ENCODE data around the gene BICC1.

The BICC1 gene

GRCh38 chr10:58512491-58513187 lies at the start of gene BICC1:
BICC1 (plus strand) TSS chr10:58512872; CDS start chr10:58513144, 272 bp downstream.
- no peak for DNase-seq

GRCh38 chr10:58464956-58465355 lies 47.7 kb upstream of the BICC1 start:
- DNase-seq, result no peak

- no peak for DNase-seq
Measured at GRCh38 chr10:58465629-58466028, 47.0 kb upstream of the BICC1 start.

- DNase-seq, result no peak
Measured at GRCh38 chr10:58467931-58468635, 44.6 kb upstream of the BICC1 start.

- DNase-seq, result no peak
Measured at GRCh38 chr10:58473976-58474375, 38.7 kb upstream of the BICC1 start.

DNA sequence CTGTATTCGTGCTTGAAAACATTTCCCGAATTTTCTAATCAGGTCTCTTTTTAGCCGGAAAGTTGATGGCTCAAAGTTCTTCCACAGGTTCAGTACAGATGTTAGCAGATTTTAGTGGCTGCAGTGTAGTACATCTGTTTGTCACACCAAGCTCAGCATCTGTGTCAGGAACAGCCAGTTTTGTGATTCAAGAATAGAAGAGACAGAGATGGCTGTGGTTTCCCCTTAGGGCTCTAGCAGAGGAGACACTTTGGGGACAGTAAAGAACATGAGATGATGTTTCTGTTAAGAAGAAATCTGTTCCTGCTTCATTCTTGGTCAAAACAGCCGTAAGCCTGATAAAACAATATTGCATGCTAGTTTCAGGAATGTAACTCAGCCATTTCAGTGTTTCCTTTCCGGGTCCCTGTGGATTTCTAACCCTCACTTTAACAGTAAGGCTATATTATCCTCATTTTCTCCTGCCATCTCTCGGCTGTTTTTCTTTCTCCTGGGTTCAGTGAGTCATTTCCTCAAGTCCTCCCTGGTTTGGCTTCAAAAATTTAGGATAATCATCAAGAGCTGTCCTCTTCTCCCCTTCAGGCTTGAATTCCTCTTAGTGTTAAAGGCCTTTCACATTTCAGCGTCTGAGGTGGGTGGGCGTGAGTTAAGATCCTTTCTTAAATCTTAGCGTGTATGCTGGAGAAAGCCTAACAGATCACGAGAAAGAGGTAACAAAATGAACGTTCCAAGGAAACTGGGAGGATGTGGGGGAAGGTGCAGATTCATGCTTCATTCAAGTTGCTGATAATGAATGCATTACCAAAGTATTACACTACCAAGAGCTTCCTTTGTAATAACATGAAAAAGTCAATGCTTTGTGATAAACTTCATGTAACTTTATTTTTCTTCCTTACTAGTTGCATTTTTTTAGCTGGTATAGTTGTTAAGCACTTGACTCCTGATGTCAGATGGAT lies 37.1 kb upstream of the BICC1 start:
- no peak for DNase-seq

- no peak for DNase-seq
Measured at GRCh38 chr10:58477122-58477521, 35.5 kb upstream of the BICC1 start.

GRCh38 chr10:58477902-58478301 lies 34.8 kb upstream of the BICC1 start:
- DNase-seq, result no peak

DNA sequence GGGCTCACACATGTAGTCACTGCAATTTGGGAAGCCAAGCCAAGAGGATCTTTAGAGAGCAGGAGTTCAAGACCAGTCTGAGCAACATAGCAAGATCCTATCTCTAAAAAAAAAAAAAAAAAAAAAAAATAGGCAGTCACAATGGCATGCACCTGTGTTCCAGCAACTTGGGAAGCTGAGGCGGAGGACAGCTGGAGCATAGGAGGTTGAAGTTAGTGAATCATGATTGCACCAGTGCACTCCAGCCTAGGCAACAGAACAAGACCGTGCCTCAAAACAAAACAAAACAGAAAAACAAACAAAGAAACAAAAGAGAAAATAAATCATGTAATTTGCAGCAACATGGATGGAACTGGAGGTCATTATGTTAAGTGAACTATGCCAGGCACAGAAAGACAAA lies 33.6 kb upstream of the BICC1 start:
- no peak for DNase-seq

DNA sequence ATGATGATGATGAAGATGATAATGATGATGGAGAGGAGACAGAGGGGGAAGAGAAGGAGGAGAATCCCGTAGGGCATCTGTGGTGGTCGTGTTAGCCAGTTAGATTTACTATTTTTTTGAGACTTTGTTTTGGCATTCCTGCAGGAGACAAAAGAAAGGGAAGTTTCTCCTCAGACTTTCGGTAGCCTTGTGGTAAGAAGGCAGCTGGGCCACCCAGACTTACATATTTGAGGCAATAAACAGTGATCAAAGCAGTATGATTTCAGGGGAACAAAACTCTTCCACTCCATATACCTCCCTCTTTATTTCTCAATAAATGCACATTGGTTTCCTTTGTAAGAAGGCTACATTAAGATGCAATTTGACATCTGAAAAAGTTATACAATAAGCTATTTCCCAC lies 32.4 kb upstream of the BICC1 start:
- DNase-seq, result no peak

- no peak for DNase-seq
Measured at GRCh38 chr10:58481569-58482109, 31.0 kb upstream of the BICC1 start.

- no peak for DNase-seq
Measured at GRCh38 chr10:58486821-58487220, 25.9 kb upstream of the BICC1 start.

GRCh38 chr10:58488921-58489320 lies 23.8 kb upstream of the BICC1 start:
- no peak for DNase-seq

DNA sequence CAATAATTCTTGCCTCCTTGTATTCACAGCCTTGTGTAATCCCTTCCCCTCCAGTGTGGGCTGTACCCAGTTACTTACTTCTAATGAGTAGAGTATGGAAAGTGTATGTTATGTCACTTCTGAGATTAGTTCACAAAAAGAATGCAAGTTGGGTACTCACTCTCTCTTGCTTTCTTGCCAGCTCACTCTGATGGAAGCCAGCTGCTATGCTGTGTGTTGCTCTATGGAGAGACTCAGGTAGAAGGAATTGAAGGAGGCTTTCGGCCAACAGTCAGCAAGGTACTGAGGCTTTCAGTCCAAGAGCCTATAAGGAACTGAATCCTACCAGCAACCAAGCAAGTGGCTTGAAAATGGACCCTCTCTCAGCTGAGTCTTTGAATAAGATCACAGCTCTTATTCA lies 9.7 kb upstream of the BICC1 start:
- DNase-seq, result no peak

GRCh38 chr10:58508316-58508715 lies 4.4 kb upstream of the BICC1 start:
- no peak for DNase-seq

DNA sequence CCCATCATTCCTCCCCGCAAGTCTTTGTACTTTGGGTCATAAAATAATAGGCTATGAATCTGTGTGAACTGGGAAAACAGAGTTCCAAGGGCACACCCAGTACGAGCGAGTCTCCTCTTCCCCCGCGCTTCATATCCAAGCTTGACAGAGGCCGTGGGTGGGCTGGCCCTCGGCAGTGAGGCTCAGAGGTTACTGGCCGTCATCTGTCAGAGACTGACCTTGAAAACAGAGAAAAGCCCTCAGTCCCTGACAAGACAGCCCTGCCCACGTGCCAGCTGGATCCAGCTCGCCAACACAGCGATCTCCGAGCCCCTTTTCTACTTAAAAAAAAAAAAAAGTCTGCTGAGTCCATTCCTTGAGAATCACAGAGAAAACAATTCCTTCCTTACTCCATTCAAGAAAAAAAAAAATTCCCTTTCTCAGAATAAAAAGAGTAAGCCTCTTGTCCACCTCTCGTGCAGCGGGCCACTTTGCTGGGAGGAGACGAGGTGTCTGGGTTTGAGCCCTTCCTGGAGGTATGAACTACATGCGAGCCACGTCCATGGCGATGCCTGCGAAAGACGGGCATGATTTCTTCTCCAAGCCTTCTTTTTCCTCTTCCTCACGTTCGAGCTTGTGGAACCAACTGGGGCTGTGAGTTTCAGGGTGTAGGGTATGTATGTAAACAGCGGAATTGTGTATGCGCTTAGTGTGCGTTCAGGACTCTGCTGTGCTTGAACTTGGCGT lies 744 bp upstream of the BICC1 start:
- no peak for DNase-seq

DNA sequence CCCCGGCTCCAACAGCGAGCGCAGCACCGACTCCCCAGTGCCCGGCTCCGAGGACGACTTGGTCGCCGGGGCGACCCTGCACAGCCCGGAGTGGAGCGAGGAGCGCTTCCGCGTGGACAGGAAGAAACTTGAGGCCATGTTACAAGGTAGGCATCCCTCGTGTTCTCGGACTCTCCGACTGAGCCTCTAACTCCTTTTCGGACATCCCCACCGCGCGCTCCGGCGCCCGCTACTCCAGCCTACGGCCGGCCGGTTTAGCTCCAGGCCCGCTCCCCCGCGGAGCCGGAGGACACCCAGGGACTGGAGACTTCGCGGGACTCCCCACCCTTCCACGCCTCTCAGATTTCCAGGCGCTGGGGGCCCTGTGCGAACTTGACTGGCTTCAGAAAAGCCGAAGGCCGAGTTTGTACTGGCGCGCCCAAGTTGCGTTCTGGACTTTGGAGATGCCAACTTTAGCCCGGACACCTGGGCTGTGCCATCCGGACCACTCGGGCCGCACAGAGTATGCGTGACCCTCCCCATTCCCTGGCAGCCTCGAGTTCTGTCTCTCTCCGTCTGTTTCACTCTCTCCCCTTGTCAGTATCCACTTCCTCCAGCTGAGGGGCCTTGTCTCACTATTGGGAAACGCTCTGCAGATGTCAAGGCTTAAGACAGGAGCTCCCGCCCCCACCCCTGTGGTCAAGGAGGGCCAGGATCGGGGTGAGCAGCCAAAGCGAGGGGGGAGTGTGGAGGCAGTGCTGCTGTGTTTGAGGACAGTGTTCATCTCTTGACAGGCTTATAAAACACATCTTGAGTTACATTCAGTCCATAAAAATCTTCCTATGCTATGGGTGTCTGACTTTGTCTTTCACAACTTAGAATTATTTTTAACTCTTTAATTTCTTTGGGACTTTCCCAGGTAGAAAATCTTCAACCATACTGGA lies 777 bp downstream of the BICC1 start:
- no peak for DNase-seq

DNA sequence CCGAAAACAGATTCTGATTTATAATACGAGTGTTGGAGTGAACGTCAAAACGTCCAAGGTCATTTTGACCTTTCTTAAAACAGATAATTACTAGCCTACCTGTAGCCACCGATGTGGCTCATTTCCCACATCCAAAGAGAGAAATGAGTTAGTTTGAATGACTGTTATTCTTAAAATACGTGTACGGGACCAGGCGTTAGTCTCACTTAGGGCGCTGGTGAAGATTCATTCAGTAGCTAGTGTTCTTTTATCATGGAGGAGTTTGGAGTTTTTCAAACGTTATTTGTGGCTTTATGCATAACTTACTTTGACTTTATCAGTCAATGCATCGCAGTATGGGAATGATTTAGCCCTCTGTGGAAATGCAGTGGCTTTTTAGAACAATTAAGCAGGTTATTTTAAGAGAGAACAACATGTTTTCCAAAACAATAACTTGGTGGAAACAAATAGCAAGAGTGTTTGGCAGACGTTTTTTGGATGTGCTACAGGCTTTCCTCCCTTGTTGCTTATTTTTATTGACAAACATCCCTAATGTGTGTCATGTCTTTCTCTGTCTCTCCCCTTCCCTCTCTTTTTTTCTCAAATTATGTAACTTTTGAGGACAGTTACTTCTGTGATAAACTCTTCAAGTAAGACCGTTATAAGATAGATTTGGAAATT lies 1.6 kb downstream of the BICC1 start:
- DNase-seq, result no peak

DNA sequence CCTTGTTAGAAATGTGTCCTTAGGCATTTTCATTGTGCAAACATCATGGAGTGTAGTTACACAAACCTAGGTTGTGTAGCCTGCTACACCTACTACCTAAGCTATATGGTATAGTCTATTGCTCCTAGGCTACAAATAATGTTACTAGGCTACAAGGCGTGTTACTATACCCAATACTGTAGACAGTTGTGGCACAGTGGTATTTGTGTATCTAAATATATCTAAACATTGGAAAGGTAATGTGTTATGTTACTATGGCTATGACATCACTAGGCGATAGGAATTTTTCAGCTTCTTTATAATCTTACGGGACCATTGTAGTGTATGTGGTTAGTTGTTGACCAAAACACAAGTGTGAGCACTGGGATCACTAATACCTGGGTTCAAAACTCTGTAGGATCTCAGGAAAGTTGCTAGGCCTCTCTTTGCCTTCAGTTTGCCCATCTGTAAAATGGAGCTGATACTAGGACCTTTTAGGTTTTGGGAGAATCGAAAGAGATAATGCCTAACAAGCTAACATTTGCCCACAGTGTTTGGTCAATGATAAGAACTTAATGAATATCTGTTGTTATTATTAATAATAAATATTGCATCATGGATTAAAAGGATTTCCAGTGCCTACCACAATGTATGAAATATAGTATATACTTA lies 2.7 kb downstream of the BICC1 start:
- DNase-seq, result no peak

- no peak for DNase-seq
Measured at GRCh38 chr10:58516119-58516518, 3.4 kb downstream of the BICC1 start.

All from CD4-positive, alpha-beta T cell treated with Interleukin-15 for 1 hour (primary cell).